Measurements from ENCODE around the gene DDI2.

DDI2 gene

GRCh38 chr1:15704526-15705183 lies 87.4 kb downstream of the DDI2 start:
- DNase-seq = no peak

DNA sequence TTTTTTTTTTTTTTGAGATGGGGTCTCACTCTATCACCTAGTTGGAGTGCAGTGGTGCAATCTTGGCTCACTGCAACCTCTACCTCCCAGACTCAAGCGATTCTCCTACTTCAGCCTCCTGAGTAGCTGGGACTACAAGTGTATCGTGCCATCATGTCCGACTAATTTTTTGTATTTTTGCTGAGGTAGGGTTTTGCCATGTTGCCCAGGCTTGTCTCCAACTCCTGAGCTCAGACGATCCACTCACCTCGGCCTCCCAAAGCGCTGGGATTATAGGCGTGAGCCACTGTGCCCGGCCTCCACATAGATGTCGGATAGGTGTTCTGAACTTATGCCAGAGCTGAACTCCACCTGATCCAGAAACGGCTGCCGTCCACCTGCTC lies 87.9 kb downstream of the DDI2 start:
- no peak for DNase-seq

DNA sequence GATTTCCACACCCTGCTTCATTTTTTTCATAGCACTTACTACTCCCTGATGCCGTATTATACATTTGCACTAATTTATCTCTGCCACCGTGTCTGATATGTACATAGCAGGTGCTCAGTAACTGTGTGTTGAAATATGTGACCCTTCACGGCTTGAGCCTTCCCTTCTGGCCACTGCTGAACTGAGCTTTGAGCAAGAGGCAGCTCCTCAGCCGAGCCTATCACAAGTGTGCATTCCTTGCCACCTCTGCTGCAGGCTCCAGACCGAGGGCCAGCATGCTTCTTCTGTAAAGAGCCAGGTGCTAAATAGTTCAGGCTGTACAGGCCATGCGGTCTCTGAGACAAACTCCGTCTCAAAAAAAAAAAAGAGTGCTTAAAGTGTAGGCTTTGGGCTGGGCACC lies 89.5 kb downstream of the DDI2 start:
- no peak for DNase-seq

DNA sequence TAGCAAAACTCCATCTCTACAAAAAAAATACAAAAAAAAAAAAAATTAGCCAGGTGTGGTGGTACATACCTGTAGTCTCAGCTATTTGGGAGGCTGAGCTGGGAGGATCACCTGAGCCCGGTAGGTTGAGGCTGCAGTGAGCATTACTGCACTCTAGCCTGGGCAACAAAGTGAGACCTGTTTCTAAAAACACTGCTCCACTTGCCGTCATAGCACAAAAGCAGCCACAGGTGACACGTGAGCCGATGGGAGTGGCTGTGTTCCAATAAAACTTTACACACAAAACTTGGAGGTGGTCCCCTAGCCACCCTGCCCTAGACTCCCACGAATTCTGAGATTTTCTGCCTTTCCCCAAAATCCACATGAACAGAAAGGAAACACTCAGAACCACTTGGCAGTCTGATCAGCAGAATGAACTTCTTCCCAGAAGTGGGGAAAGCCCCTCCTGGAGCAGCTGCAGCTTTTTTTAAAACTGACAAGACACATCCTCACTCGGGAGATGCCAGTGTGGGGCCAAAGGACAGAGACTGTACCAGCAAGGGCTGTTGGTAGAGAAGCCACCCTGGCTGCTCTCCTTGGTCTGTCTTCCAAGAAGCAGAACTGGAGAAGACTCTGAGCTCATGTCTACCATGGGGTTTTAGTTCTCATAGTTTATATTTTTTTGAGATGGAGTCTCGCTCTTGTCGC lies 90.1 kb downstream of the DDI2 start:
- no peak for DNase-seq

DNA sequence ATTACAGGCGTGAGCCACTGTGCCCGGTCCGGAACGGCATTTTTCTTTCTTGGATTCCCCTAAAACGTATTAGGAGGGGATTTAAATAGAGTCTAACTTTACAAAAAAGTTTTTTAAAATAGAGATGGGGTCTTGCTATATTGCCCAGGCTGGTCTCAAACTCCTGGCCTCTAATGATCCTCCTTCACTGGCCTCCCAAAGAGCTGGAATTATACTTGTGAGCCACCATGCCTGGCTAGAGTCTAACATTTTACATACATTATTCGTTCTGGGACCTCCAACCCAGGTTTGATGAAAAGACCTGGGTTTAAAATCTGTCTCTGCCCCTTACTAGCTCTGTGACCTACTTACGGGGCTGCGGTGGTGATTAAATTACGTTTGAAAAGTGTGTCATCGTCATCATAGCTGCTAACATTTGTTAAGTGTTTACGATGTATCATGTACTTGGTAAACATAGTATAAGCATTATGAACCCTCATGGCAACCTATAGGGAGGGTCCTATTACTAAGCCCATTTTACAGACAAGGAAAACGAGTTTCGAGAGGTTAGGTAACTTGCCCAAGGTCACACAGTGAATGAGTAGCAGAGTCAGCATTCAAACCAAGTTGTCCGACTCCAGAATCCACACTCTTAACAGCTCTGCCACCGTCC lies 91.4 kb downstream of the DDI2 start:
- no peak for DNase-seq

DNA sequence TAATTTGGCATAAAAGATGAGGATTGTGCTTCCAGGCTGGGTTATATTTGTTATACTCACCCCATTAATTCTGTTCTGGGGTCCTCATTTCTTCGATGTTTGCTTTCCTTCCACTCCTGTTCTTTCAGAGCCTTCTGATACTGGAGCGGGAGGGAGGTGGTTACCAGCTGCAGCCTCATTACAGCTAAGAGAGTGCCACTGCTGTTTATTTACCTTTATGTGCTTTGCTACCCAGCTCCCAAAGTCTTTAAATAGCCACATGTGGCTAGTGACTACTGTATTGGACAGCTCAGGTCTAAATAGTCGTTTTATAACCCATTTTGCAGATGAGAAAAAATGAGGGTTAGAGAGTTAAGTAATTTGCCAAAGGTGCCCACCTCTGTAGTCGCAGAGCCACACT lies 92.0 kb downstream of the DDI2 start:
- DNase-seq = no peak

DNA sequence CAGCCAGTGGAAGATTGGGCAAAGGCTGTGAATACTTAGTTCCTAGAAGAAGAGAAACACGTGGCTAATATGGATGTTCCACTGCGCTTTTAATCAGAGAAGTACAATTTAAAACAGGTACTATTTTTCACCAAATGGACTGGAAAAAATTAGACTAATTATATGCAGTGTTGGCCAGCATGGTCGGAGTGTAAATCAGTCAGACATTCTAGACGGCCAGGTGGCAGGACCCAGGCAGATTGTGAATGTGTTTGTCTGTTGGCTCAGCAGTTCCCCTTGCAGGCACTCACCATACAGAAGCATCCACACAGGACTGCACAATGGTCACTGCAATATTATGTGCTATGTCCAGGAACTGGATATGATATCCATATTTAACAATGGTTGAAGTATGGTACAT lies 94.9 kb downstream of the DDI2 start:
- DNase-seq = peak; percentile 20

GRCh38 chr1:15714406-15715136 lies 97.3 kb downstream of the DDI2 start:
- DNase-seq = peak; percentile 32

GRCh38 chr1:15717418-15718125 lies 100.3 kb downstream of the DDI2 start:
- DNase-seq = no peak

GRCh38 chr1:15718199-15718601 lies 100.9 kb downstream of the DDI2 start:
- no peak for DNase-seq
